Lung (tissue), 12 donors: Measurements from ENCODE around the gene GMPR2. TPM values are rescaled to one million over a fixed set of nuclear protein-coding genes. Genes with fewer than 3 reads are reported as not detected.

Experiments
- ATAC-seq: fragments of 200-7000 bp; cut with Tn5 transposase; one replicate; pipeline ENCODE4 v1.9.1; 2020; ENCODE audit warnings: moderate number of reproducible peaks; ENCODE audit not compliant: insufficient read depth, low FRiP score
- DNase-seq, 3 donors: peaks; one replicate each; pipeline ENCODE4 v3.0.0-alpha.2; 2013 to 2017
- H3K27ac ChIP-seq, 2 donors: one replicate each; pipeline ENCODE4 v1.5.1; 2013; ENCODE audit warnings: mild to moderate bottlenecking in 2 of 2, moderate library complexity in 2 of 2, control low read depth in 1 of 2, inconsistent platforms in 1 of 2, low read depth in 1 of 2, low read length in 1 of 2
- H3K27me3 ChIP-seq, 3 donors: one replicate each; pipeline ENCODE4 v1.5.1; 2013; ENCODE audit warnings: low read length in 2 of 3; ENCODE audit not compliant: control insufficient read depth in 3 of 3, insufficient read depth in 3 of 3
- H3K36me3 ChIP-seq, 4 donors: one replicate each; pipeline ENCODE4 v1.5.1; 2013; ENCODE audit warnings: low read length in 4 of 4, mild to moderate bottlenecking in 1 of 4, moderate library complexity in 1 of 4; ENCODE audit not compliant: control insufficient read depth in 4 of 4, insufficient read depth in 4 of 4
- H3K4me1 ChIP-seq, 5 donors: one replicate each; pipeline ENCODE4 v1.5.1; 2013; ENCODE audit warnings: low read length in 5 of 5, mild to moderate bottlenecking in 2 of 5, moderate library complexity in 1 of 5; ENCODE audit not compliant: control insufficient read depth in 5 of 5, insufficient read depth in 5 of 5
- H3K4me3 ChIP-seq: one replicate; pipeline ENCODE4 v1.5.1; 2013; ENCODE audit warnings: mild to moderate bottlenecking, control low read depth, moderate library complexity
- H3K9ac ChIP-seq, 2 donors: one replicate each; pipeline ENCODE4 v1.5.1; 2013; ENCODE audit warnings: low read length in 2 of 2, control low read depth in 1 of 2; ENCODE audit not compliant: insufficient read depth in 1 of 2
- H3K9me3 ChIP-seq, 4 donors: one replicate each; pipeline ENCODE4 v1.5.1; 2013; ENCODE audit warnings: low read length in 3 of 4, mild to moderate bottlenecking in 1 of 4, moderate library complexity in 1 of 4; ENCODE audit not compliant: control insufficient read depth in 4 of 4, insufficient read depth in 3 of 4
- CTCF ChIP-seq: IDR thresholded peaks from 2 replicates; pipeline ENCODE4 v1.5.1; 2012; ENCODE audit warnings: mild to moderate bottlenecking; ENCODE audit errors: control extremely low read depth, extremely low read depth
- WGBS, 2 donors: extraction: QIAGEN DNeasy Blood & Tissue Kit; methylation state at CpG; one replicate each; pipeline ENCODE4 v1.1.7; 2013; 5-methylcytosine and 5-hydroxymethylcytosine counted together
- polyA plus RNA-seq, 2 donors: library from polyadenylated mRNA; stranded (reverse); fragments of 200-250 nt; gene quantifications; one replicate each; pipeline ENCODE4 v1.2.1, GENCODE V29; 2013
- total RNA-seq, 2 donors: library from RNA; depleted of rRNA in 1 of 2; stranded (reverse); fragments of >200 nt in 1 of 2; gene quantifications; one replicate each; pipeline ENCODE4 v1.2.1, GENCODE V29; 2014 to 2021
- donor health status: control.
- donor health status: control.
- donor health status: Bipolar disorder and iron deficiency.
- donor health status: healthy.
- donor health status: DM: yes; HTN: yes; CAD: no.

GMPR2 gene
- total and polyA plus RNA-seq, 4 donors: 42.9 to 71.1 (median 63.1) TPM

GRCh38 chr14:24283796-24284460 lies 51.2 kb downstream of the GMPR2 start:
- no peak overlapping the region for H3K9ac ChIP-seq
- DNase-seq: no peak
- H3K4me1 ChIP-seq: peaks cover 0 to 5% (median 0%) of the 10 kb centered on the region in 5 donors
- H3K9me3 ChIP-seq: no peaks in the 10 kb centered on the region
- no peak for TF ChIP-seq CTCF
- no peaks in the 10 kb centered on the region for H3K36me3 ChIP-seq
- ATAC-seq: no peak
- no peak overlapping the region for H3K27ac ChIP-seq
- WGBS, 2 donors: 94% methylated on average over 5 of the region's 5 CpGs
- no peak overlapping the region for H3K4me3 ChIP-seq
- no peaks in the 10 kb centered on the region for H3K27me3 ChIP-seq

GRCh38 chr14:24284501-24285035 lies 51.8 kb downstream of the GMPR2 start:
- H3K9me3 ChIP-seq: no peaks in the 10 kb centered on the region
- ATAC-seq: no peak

GRCh38 chr14:24285351-24285750 lies 52.6 kb downstream of the GMPR2 start:
- Histone ChIP-seq H3K4me1 (peaks cover 0 to 5% (median 0%) of the 10 kb centered on the region in 5 donors), H3K36me3 (peaks cover 0 to 8% (median 6%) of the 10 kb centered on the region in 4 donors), H3K27me3 (no peaks in the 10 kb centered on the region), H3K4me3 (no peak overlapping the region), H3K9me3 (no peaks in the 10 kb centered on the region), H3K27ac (no peak overlapping the region), H3K9ac (no peak overlapping the region)
- TF ChIP-seq CTCF: no peak
- 87 to 90% methylated on average over 4 of the region's 4 CpGs for WGBS, 2 donors
- DNase-seq (no peak), ATAC-seq (no peak)

More at GRCh38 chr14:24284501-24285035, 51.8 kb downstream of the GMPR2 start:
- Histone ChIP-seq H3K9ac (no peak overlapping the region), H3K27ac (no peak overlapping the region), H3K36me3 (peaks cover 0 to 2% (median under 1%) of the 10 kb centered on the region in 4 donors), H3K4me3 (no peak overlapping the region), H3K27me3 (no peaks in the 10 kb centered on the region), H3K4me1 (peaks cover 0 to 5% (median 0%) of the 10 kb centered on the region in 5 donors)
- DNase-seq: no peak
- no peak for TF ChIP-seq CTCF
- WGBS, 2 donors: 83 to 89% methylated on average over 11 of the region's 11 CpGs
